Measurements from ENCODE around the gene PCDHB14.

DNA sequence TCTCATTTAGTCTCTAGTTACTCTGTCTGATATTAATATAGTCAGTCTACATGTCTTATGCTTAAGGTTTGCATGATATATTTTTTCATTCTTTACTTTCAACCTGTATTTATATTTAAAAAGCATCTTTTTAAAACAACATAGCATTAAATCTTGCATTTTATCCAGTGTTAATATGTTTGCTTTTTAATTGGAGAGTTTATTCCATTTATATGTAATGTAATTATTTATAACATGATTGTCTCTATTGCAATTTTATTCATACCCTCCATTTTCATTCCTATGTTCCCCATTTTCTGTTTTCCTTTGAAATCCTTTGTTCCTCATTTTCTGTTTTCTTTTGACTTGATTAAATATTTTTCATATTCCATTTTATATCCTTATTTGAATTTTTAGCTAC lies 35.3 kb downstream of the PCDHB14 start:
- TF ChIP-seq POLR2A (IDR thresholded peaks at IDR 0.05; ENCODE audit: low read length) (no peak), GATA1 (IDR thresholded peaks at IDR 0.05; ENCODE audit: low read depth, low read length) (no peak)
